ENCODE results near the gene SPATA6L. TPM values are rescaled to one million over a fixed set of nuclear protein-coding genes. Genes with fewer than 3 reads are reported as not detected.

The SPATA6L gene
- total RNA-seq, 1 experiment from 2014 or later: 0.57 TPM

GRCh38 chr9:4600368-4600767, 65.9 kb downstream of the SPATA6L start:
- DNase-seq (ENCODE audit: low read depth, low spot score) (no peak), ATAC-seq (no peak)
- Histone ChIP-seq H3K4me1 (ENCODE audit: control insufficient read depth in 1 of 2, insufficient read depth in 2 of 2, low read length in 2 of 2) (no peaks in the 10 kb centered on the region), H3K4me2 (ENCODE audit: low read length) (no peak overlapping the region), H3K4me3 (replicated peaks in 1 of 2; ENCODE audit: low read depth in 1 of 2, low read length in 2 of 2) (no peak overlapping the region), H3K27ac (ENCODE audit: low read depth, low read length) (no peak overlapping the region), H2AFZ (ENCODE audit: low read depth, low read length, poor library complexity, severe bottlenecking) (no peak overlapping the region), H3K27me3 (ENCODE audit: insufficient read depth, low read length) (no peaks in the 10 kb centered on the region), H3K9me2 (ENCODE audit: insufficient read depth) (no peaks in the 10 kb centered on the region), H3K36me3 (ENCODE audit: control insufficient read depth in 1 of 2, insufficient read depth in 2 of 2, low read length in 2 of 2) (no peaks in the 10 kb centered on the region), H3K79me2 (ENCODE audit: insufficient read depth, low read length) (no peaks in the 10 kb centered on the region), H4K20me1 (ENCODE audit: insufficient read depth) (no peaks in the 10 kb centered on the region), H3K9me3 (ENCODE audit: control insufficient read depth in 1 of 2, insufficient read depth in 1 of 2, low read depth in 1 of 2, low read length in 2 of 2) (no peaks in the 10 kb centered on the region), H3K9ac (ENCODE audit: low read length) (no peak overlapping the region)
- ChIA-PET CTCF (no interaction called here), POLR2A (no interaction called here), RAD21 (ENCODE audit: low non-redundant PET in 1 of 2, low total read pairs in 2 of 2, uncharacterized antibody in 2 of 2, unreplicated experiment in 2 of 2) (no interaction called here)
- TF ChIP-seq FOSL1 (IDR thresholded peaks at IDR 0.05; ENCODE audit: low read depth): no peak
- TF ChIP-seq EGR1 (IDR thresholded peaks at IDR 0.05; ENCODE audit: low read depth): no peak
- no peak for TF ChIP-seq ZNF274 (IDR thresholded peaks at IDR 0.05; ENCODE audit: low read depth, low read length)
- no peak for TF ChIP-seq SP1 (IDR thresholded peaks at IDR 0.05; ENCODE audit: low read depth)
- no peak for TF ChIP-seq ZFX (IDR thresholded peaks at IDR 0.05)
- TF ChIP-seq ZBTB33 (IDR thresholded peaks at IDR 0.05; ENCODE audit: extremely low read depth, insufficient replicate concordance, low read length): no peak
- TF ChIP-seq ATF3 (IDR thresholded peaks at IDR 0.05): no peak
- intact Hi-C loops (cut with micrococcal nuclease): loop anchor here (10.0 kb wide), 1 partner anchor 844 kb away; no protein-coding TSS in a partner anchor
- BruUV-seq (replicated peaks): no TSS peak

GRCh38 chr9:4596165-4596922, 69.9 kb downstream of the SPATA6L start:
- Histone ChIP-seq H3K4me1 (ENCODE audit: control insufficient read depth in 1 of 2, insufficient read depth in 2 of 2, low read length in 2 of 2) (no peaks in the 10 kb centered on the region), H2AFZ (ENCODE audit: low read depth, low read length, poor library complexity, severe bottlenecking) (no peak overlapping the region), H4K20me1 (ENCODE audit: insufficient read depth) (no peaks in the 10 kb centered on the region), H3K36me3 (ENCODE audit: control insufficient read depth in 1 of 2, insufficient read depth in 2 of 2, low read length in 2 of 2) (no peaks in the 10 kb centered on the region), H3K27ac (ENCODE audit: low read depth, low read length) (no peak overlapping the region), H3K79me2 (ENCODE audit: insufficient read depth, low read length) (no peaks in the 10 kb centered on the region), H3K9ac (ENCODE audit: low read length) (no peak overlapping the region), H3K4me3 (replicated peaks in 1 of 2; ENCODE audit: low read depth in 1 of 2, low read length in 2 of 2) (no peak overlapping the region), H3K4me2 (ENCODE audit: low read length) (no peak overlapping the region), H3K9me2 (ENCODE audit: insufficient read depth) (no peaks in the 10 kb centered on the region), H3K9me3 (ENCODE audit: control insufficient read depth in 1 of 2, insufficient read depth in 1 of 2, low read depth in 1 of 2, low read length in 2 of 2) (no peaks in the 10 kb centered on the region), H3K27me3 (ENCODE audit: insufficient read depth, low read length) (no peaks in the 10 kb centered on the region)
- BruUV-seq (replicated peaks): no TSS peak
- DNase-seq (ENCODE audit: low read depth, low spot score) (no peak), ATAC-seq (no peak)
- ChIA-PET CTCF (no interaction called here), RAD21 (ENCODE audit: low non-redundant PET in 1 of 2, low total read pairs in 2 of 2, uncharacterized antibody in 2 of 2, unreplicated experiment in 2 of 2) (no interaction called here), POLR2A (no interaction called here)
- intact Hi-C loops (cut with micrococcal nuclease): no loop called here
- no peak for TF ChIP-seq FOSL1 (IDR thresholded peaks at IDR 0.05; ENCODE audit: low read depth)
- TF ChIP-seq REST (IDR thresholded peaks at IDR 0.05; ENCODE audit: low read depth): no peak
- no peak for TF ChIP-seq EZH2 (IDR thresholded peaks at IDR 0.05)
- TF ChIP-seq ATF3 (IDR thresholded peaks at IDR 0.05): no peak
- TF ChIP-seq EZH2phosphoT487 (IDR thresholded peaks at IDR 0.05; ENCODE audit: borderline replicate concordance): no peak
- no peak for TF ChIP-seq MAX (IDR thresholded peaks at IDR 0.05)

Measured in HCT116 (cell line).